ENCODE results near the gene RAI1.

DNA sequence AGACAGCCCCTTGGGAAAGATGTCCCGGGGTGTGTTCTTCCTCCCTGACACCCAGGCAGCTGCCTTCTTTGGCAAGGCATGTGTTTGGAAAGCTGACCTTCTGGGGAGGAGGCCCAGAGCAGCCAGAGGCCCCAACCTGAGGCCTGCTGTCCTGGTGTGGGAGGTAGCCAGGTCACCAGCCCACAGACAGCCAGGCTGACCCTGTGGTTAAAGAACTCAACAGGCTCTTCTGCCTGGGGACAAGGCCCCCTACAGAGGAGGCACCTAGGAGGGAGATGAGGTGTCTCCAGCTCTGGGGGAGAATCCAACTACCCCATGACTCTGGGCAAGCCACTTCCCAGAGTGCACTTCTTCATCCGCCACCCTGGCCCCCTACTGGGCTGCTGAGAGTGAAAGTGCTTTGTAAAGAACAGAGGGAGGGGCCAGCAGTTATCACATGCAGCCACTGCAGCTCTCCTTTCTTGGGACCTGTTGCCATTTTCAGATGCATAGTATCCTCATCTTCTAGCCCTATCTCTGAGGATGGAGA, 168.7 kb downstream of the RAI1 start:
- TF ChIP-seq CTCF (IDR thresholded peaks at IDR 0.05) = peak in 1 of 3 experiments; percentile 23
- no peak for TF ChIP-seq POLR2A (IDR thresholded peaks at IDR 0.05)
